Neuronal stem cell (in vitro differentiated cells): ENCODE results near the gene TNK1. TPM values are rescaled to one million over a fixed set of nuclear protein-coding genes. Genes with fewer than 3 reads are reported as not detected.
"Not testable (repeated sequence)": the region's sequence is repeated elsewhere in the genome, so short reads cannot be mapped to it uniquely, and the experiment has no call there.

Experiments
- DNase-seq: peaks from one replicate; pipeline ENCODE4 v3.0.0-alpha.2; 2013; ENCODE audit warnings: low spot score
- H2AFZ ChIP-seq: one replicate; pipeline ENCODE4 v1.6.1; 2013; ENCODE audit warnings: mild to moderate bottlenecking, low read length, inconsistent platforms
- H2AK5ac ChIP-seq: 2 replicates; pipeline ENCODE4 v1.6.1; 2013; ENCODE audit warnings: low read depth, mild to moderate bottlenecking, inconsistent platforms, low read length, moderate library complexity, mixed read lengths
- H2BK120ac ChIP-seq: 2 replicates; pipeline ENCODE4 v1.6.1; 2013; ENCODE audit warnings: low read depth, mild to moderate bottlenecking, inconsistent platforms, low read length, moderate library complexity, mixed read lengths
- H2BK12ac ChIP-seq: one replicate; pipeline ENCODE4 v1.6.1; 2013; ENCODE audit warnings: low read length, inconsistent platforms
- H2BK15ac ChIP-seq: 2 replicates; pipeline ENCODE4 v1.6.1; 2013; ENCODE audit warnings: mild to moderate bottlenecking, low read length, inconsistent platforms, mixed read lengths
- H2BK5ac ChIP-seq: one replicate; pipeline ENCODE4 v1.6.1; 2013; ENCODE audit warnings: inconsistent platforms, mild to moderate bottlenecking, low read length, moderate library complexity
- H3K14ac ChIP-seq: one replicate; pipeline ENCODE4 v1.6.1; 2013; ENCODE audit warnings: low read length, inconsistent platforms
- H3K18ac ChIP-seq: 2 replicates; pipeline ENCODE4 v1.6.1; 2013; ENCODE audit warnings: low read length, inconsistent platforms
- H3K23ac ChIP-seq: 2 replicates; pipeline ENCODE4 v1.6.1; 2013; ENCODE audit warnings: low read depth, mild to moderate bottlenecking, mixed read lengths, low read length, inconsistent platforms; ENCODE audit not compliant: poor library complexity
- H3K27ac ChIP-seq: replicated peaks from 3 replicates; pipeline ENCODE4 v1.5.1; 2013; ENCODE audit warnings: low read length, inconsistent platforms
- H3K27me3 ChIP-seq, 3 experiments: 2 replicates each; pipeline ENCODE4 v1.6.1; 2013; ENCODE audit warnings: low read length in 3 of 3, mild to moderate bottlenecking in 2 of 3, inconsistent platforms in 1 of 3, low read depth in 1 of 3, mixed read lengths in 1 of 3, moderate library complexity in 1 of 3; ENCODE audit not compliant: control insufficient read depth in 3 of 3, insufficient read depth in 3 of 3
- H3K36me3 ChIP-seq, 2 donors: replicated peaks in 1 of 2; 2 replicates each; pipeline ENCODE4 v1.6.1; 2013; ENCODE audit warnings: low read length in 2 of 2; ENCODE audit not compliant: control insufficient read depth in 2 of 2, insufficient read depth in 2 of 2
- H3K4ac ChIP-seq: 2 replicates; pipeline ENCODE4 v1.6.1; 2013; ENCODE audit warnings: inconsistent platforms, mild to moderate bottlenecking, low read length, moderate library complexity
- H3K4me1 ChIP-seq, 2 donors: 1 replicate in 1 of 2; 2 replicates in 1 of 2; pipeline ENCODE4 v1.6.1; 2013; ENCODE audit warnings: low read length in 2 of 2, low read depth in 1 of 2; ENCODE audit not compliant: control insufficient read depth in 2 of 2, insufficient read depth in 1 of 2
- H3K4me2 ChIP-seq: one replicate; pipeline ENCODE4 v1.6.1; 2013; ENCODE audit warnings: mild to moderate bottlenecking, low read length, inconsistent platforms; ENCODE audit not compliant: insufficient read depth, poor library complexity, severe bottlenecking
- H3K4me3 ChIP-seq, 2 donors: 2 replicates each; pipeline ENCODE4 v1.5.1; 2013; ENCODE audit warnings: low read length in 2 of 2, mild to moderate bottlenecking in 2 of 2, inconsistent platforms in 1 of 2, moderate library complexity in 1 of 2
- H3K79me1 ChIP-seq: one replicate; pipeline ENCODE4 v1.6.1; 2013; ENCODE audit warnings: low read depth, mild to moderate bottlenecking, inconsistent platforms, low read length, moderate library complexity
- H3K9ac ChIP-seq: one replicate; pipeline ENCODE4 v1.6.1; 2013; ENCODE audit warnings: mild to moderate bottlenecking, low read depth, low read length, inconsistent platforms; ENCODE audit not compliant: poor library complexity
- H3K9me3 ChIP-seq, 2 donors: replicated peaks in 1 of 2; 2 replicates each; pipeline versions ENCODE3 to v1.6.1; 2013; ENCODE audit warnings: low read length in 2 of 2, mild to moderate bottlenecking in 2 of 2, inconsistent platforms in 1 of 2, low read depth in 1 of 2, mixed read lengths in 1 of 2, moderate library complexity in 1 of 2; ENCODE audit not compliant: control insufficient read depth in 2 of 2, insufficient read depth in 1 of 2
- H4K8ac ChIP-seq: one replicate; pipeline ENCODE4 v1.6.1; 2013; ENCODE audit warnings: low read depth, mild to moderate bottlenecking, inconsistent platforms, low read length, moderate library complexity
- H4K91ac ChIP-seq: one replicate; pipeline ENCODE4 v1.6.1; 2013; ENCODE audit warnings: low read length, low read depth, mild to moderate bottlenecking, inconsistent platforms; ENCODE audit not compliant: poor library complexity
- WGBS, 2 donors: extraction: QIAGEN DNeasy Blood & Tissue Kit; methylation state at CpG; one replicate each; pipeline ENCODE4 v1.1.7; 2013; ENCODE audit warnings: missing lambda C conversion rate in 2 of 2, mixed read lengths in 1 of 2; ENCODE audit not compliant: insufficient read length in 2 of 2, insufficient replicate concordance in 1 of 2; ENCODE audit errors: extremely low coverage in 2 of 2; 5-methylcytosine and 5-hydroxymethylcytosine counted together
- polyA plus RNA-seq, 2 experiments: library from polyadenylated mRNA; stranded (reverse); fragments of 200-250 nt; gene quantifications; one replicate each; pipeline ENCODE4 v1.2.3, GENCODE V29; 2013

TNK1 gene
- 0.91 TPM for polyA plus RNA-seq (2013, experiment 1 of 2)
- 0.89 TPM for polyA plus RNA-seq (2013, experiment 2 of 2)

DNA sequence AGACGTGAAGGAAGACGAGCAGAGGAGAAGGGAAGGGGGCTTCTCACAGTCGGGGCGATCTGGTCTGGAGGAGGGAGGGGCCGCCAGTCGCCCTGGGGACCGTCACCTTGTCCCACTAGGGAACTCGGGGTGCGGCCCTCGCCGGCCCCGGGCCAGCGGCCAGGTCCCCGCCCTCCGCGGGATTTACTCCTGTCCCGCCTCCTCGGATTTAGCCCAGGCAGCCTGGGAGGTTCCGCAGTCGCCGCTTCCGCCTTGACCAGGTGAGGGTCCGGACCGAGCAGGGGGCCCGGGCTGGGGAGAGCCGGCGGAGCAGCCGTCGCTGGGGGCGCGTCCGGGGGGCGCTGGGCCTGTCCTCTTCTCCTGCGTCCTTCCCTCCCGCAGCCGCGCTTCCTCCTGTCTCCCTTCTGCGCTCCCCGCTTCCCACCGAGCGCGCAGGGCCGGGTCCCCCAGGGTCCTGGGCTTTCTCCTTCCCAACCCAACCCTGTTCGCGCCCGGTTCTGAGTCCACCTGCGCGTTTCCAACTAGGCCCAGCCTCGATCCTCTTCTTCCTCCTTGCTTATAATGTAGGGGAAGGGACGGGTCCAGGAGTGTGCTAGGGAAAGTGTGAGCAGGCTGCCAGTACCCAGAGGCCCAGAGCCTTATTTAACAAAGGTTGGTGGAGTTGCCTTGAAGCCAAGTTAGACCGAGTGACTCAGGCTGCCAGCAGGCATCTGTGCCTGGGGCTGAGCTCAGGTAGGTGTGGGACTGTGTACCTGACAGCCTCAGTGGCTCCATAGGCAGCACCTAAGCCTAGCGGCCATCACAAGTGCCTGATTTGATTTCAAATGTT, at the start of gene TNK1:
TNK1 (plus strand) TSS at position 235 of the 829 bp plus-strand sequence. CDS start 1,838 bp downstream, outside the sequence.
- Histone ChIP-seq H3K27me3 (peaks cover 3 to 56% (median 49%) of the 10 kb centered on the region in 3 experiments), H3K4me3 (peak within 1 kb of the TSS in 1 of 2 donors; percentile 72)
- DNase-seq: no peak

DNA sequence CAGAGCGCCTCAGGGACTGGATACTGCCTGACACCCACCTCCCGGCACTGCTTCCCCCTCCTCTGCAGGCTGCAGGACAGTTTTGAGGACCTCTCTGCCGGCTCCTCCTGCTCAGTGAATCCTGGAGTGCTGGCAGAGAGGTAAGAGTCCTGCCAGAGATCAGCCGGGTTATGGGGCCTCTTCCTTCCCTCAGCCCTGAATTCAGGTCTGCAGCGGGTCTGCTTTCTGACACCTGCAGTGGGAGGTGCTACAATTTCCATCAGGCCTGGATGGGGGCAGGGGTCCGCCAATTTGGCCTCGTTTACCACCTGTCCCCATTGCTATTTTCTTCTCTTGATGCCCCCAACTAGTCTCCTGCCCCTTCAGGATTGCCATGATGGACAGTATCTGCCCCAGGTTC, 48.8 kb upstream of the TNK1 start:
- Histone ChIP-seq H3K79me1 (peaks cover 11% of the 10 kb centered on the region), H3K4me2 (no peak overlapping the region), H3K4ac (no peak overlapping the region), H3K14ac (no peak overlapping the region), H3K4me1 (peaks cover 17 to 27% of the 10 kb centered on the region in 2 donors), H3K27ac (no peak overlapping the region), H2BK15ac (peak overlapping the region; percentile 79), H2AFZ (no peak overlapping the region), H4K91ac (no peak overlapping the region), H2BK5ac (no peak overlapping the region), H3K23ac (no peak overlapping the region), H2BK12ac (no peak overlapping the region), H2BK120ac (no peak overlapping the region), H3K4me3 (no peak overlapping the region), H3K9ac (no peak overlapping the region), H3K36me3 (peaks cover 0 to 2% of the 10 kb centered on the region in 2 donors), H2AK5ac (peak overlapping the region; percentile 91), H3K9me3 (no peaks in the 10 kb centered on the region), H3K27me3 (no peaks in the 10 kb centered on the region), H3K18ac (no peak overlapping the region), H4K8ac (no peak overlapping the region)
- WGBS, 2 donors: no CpG with 5 or more reads among the region's 7 CpGs
- DNase-seq: no peak

More for the DNA sequence above, at the start of gene TNK1:
- Histone ChIP-seq H2BK15ac (peak within 1 kb of the TSS; percentile 91), H3K18ac (peak within 1 kb of the TSS; percentile 86), H2BK5ac (no peak within 1 kb of the TSS), H2AFZ (peak within 1 kb of the TSS; percentile 86), H3K4ac (no peak within 1 kb of the TSS), H4K8ac (no peak within 1 kb of the TSS), H3K9me3 (peaks cover 11 to 17% of the 10 kb centered on the region in 2 donors), H3K4me2 (peak within 1 kb of the TSS; percentile 69), H3K23ac (peak within 1 kb of the TSS; percentile 91), H2BK120ac (peak within 1 kb of the TSS; percentile 97), H3K36me3 (no peaks in the 10 kb centered on the region), H2AK5ac (peak within 1 kb of the TSS; percentile 10), H3K27ac (no peak within 1 kb of the TSS), H3K9ac (peak within 1 kb of the TSS; percentile 76), H4K91ac (no peak within 1 kb of the TSS), H3K14ac (no peak within 1 kb of the TSS), H3K4me1 (peaks cover 8 to 10% of the 10 kb centered on the region in 2 donors), H2BK12ac (no peak within 1 kb of the TSS), H3K79me1 (no peaks in the 10 kb centered on the region)
- WGBS, 2 donors: no CpG with 5 or more reads among the region's 52 CpGs

DNA sequence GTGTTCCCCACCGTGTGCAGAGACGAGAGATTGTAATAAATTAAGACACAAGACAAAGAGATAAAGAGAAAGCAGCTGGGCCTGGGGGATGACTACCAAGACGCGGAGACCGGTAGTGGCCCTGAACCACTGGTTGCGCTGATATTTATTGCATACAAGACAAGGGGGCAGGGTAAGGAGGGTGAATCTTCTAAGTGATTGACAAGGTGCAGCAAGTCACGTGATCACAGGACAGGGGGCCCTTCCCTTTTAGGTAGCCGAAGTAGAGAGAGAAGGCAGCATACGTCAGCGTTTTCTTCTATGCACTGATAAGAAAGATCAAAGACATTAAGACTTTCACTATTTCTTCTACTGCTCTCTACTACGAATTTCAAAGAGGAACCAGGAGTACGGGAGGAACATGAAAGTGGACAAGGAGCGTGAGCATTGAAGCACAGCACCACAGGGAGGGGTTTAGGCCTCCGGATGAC, 48.3 kb upstream of the TNK1 start:
- not testable (repeated sequence) for H3K27me3 ChIP-seq, H4K91ac ChIP-seq, H3K14ac ChIP-seq, DNase-seq, H3K9ac ChIP-seq, H4K8ac ChIP-seq, H3K9me3 ChIP-seq, H3K4me3 ChIP-seq, H2BK12ac ChIP-seq, H3K4me2 ChIP-seq, H2BK120ac ChIP-seq, H2AFZ ChIP-seq, H3K18ac ChIP-seq, H3K36me3 ChIP-seq, H3K27ac ChIP-seq, H3K4ac ChIP-seq, H2BK15ac ChIP-seq, H3K23ac ChIP-seq, H2AK5ac ChIP-seq, H3K79me1 ChIP-seq, H2BK5ac ChIP-seq
- H3K4me1 ChIP-seq: peaks cover 17 to 28% of the 10 kb centered on the region in 2 donors
- no CpG with 5 or more reads among the region's 14 CpGs for WGBS, 2 donors

DNA sequence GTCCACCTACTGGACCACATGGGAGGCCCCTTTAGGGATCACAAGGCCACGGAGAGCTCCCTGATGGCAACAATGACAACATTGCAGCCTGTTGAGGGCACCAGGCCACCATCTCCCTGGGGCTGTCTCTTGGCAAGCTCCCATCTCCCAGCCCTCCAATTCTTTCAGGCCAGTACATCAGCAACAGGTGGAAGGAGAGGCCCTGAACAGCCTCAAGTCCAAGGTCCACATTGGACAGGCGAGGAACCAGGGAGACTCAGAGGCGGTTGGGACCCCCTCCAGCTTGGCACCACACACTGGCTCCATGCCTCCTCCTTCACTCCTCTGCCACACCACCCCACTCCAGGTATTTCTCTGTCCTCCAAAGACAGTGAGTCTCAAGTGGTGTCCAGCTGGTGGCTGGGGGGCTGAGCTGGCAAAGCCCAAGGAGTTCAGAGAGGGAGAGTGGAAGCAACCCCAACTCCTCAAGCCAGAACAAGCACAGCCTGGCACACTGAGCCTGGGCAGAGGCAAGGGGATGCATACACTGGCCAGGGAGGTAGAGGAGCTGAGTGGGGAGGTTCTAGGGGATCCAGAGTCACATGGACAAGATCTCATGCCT, 45.9 kb upstream of the TNK1 start:
- no peaks in the 10 kb centered on the region for H3K79me1 ChIP-seq
- WGBS, 2 donors: no CpG with 5 or more reads among the region's 3 CpGs
- H3K23ac ChIP-seq: peak overlapping the region; percentile 45
- peak overlapping the region; percentile 27 for H3K18ac ChIP-seq
- no peak for DNase-seq
- no peak overlapping the region for H3K4me3 ChIP-seq
- H3K4ac ChIP-seq: peak overlapping the region; percentile 44
- no peak overlapping the region for H3K14ac ChIP-seq
- H3K4me2 ChIP-seq: no peak overlapping the region
- H3K9ac ChIP-seq: peak overlapping the region; percentile 60
- H2BK12ac ChIP-seq: no peak overlapping the region
- no peak overlapping the region for H4K8ac ChIP-seq
- H2AFZ ChIP-seq: peak overlapping the region; percentile 6
- no peak overlapping the region for H2BK120ac ChIP-seq
- peak overlapping the region; percentile 19 for H2BK15ac ChIP-seq
- no peak overlapping the region for H2BK5ac ChIP-seq
- H3K27ac ChIP-seq: no peak overlapping the region
- H2AK5ac ChIP-seq: peak overlapping the region; percentile 49
- H4K91ac ChIP-seq: no peak overlapping the region
- no peaks in the 10 kb centered on the region for H3K27me3 ChIP-seq
- no peaks in the 10 kb centered on the region for H3K9me3 ChIP-seq
- peaks cover 10 to 20% of the 10 kb centered on the region in 2 donors for H3K4me1 ChIP-seq
- no peaks in the 10 kb centered on the region for H3K36me3 ChIP-seq
